K562 (cell line): Measurements from ENCODE around the gene ARHGDIA. TPM values are rescaled to one million over a fixed set of nuclear protein-coding genes. Genes with fewer than 3 reads are reported as not detected.

Source experiments
- DDX20 ChIP-seq: fragments of 450-650 bp; IDR thresholded peaks from 2 replicates; pipeline ENCODE4 v1.6.1; 2016; ENCODE audit warnings: missing genetic modification characterization, low read depth, mild to moderate bottlenecking, missing compliant biosample characterization, moderate library complexity
- EZH2 ChIP-seq: IDR thresholded peaks from 2 replicates; pipeline ENCODE4 v1.6.1; 2012; ENCODE audit warnings: low read depth, mild to moderate bottlenecking, inconsistent platforms, low read length, borderline replicate concordance
- HMGN3 ChIP-seq: IDR thresholded peaks from 2 replicates; pipeline ENCODE4 v1.6.1; 2011; ENCODE audit warnings: borderline replicate concordance, low read depth, mild to moderate bottlenecking, mixed read lengths, low read length; ENCODE audit not compliant: insufficient read length; ENCODE audit errors: extremely low read depth
- JUNB ChIP-seq: fragments of 450-650 bp; formaldehyde crosslinking; conservative IDR thresholded peaks from 2 replicates; pipeline ENCODE4 v1.4.0; 2020; ENCODE audit warnings: mild to moderate bottlenecking
- NR3C1 ChIP-seq: sonication (generic); formaldehyde crosslinking; IDR thresholded peaks from 2 replicates; pipeline ENCODE4 v1.8.1; 2022; ENCODE audit warnings: missing genetic modification reagents
- NUFIP1 ChIP-seq: fragments of 450-650 bp; IDR thresholded peaks from 2 replicates; pipeline ENCODE4 v1.6.1; 2018; ENCODE audit not compliant: partially characterized antibody
- PHF8 ChIP-seq: fragments of 200-600 bp; sonication (generic); IDR thresholded peaks from 2 replicates; pipeline ENCODE4 v1.6.1; 2012; ENCODE audit warnings: mixed run types, mild to moderate bottlenecking, inconsistent platforms, low read length, moderate library complexity, borderline replicate concordance
- POLR2G ChIP-seq: fragments of 200-400 bp; formaldehyde crosslinking; IDR thresholded peaks from 2 replicates; pipeline ENCODE4 v1.6.1; 2017; ENCODE audit warnings: low read depth, mild to moderate bottlenecking, antibody characterized with exemption, low read length, moderate library complexity
- PPARD ChIP-seq: fragments of 250-450 bp; sonication (Bioruptor Pico); IDR thresholded peaks from 2 replicates; pipeline ENCODE4 v1.8.0; 2022; ENCODE audit warnings: inconsistent platforms, mild to moderate bottlenecking, moderate library complexity
- RB1 ChIP-seq: fragments of 450-650 bp; IDR thresholded peaks from 2 replicates; pipeline ENCODE4 v1.6.1; 2017; ENCODE audit warnings: low read depth, mild to moderate bottlenecking
- RBFOX2 ChIP-seq: fragments of 200-400 bp; formaldehyde crosslinking; IDR thresholded peaks from 2 replicates; pipeline ENCODE4 v1.6.1; 2017; ENCODE audit warnings: low read depth, mild to moderate bottlenecking, low read length, moderate library complexity
- RBM17 ChIP-seq: fragments of 200-400 bp; formaldehyde crosslinking; IDR thresholded peaks from 2 replicates; pipeline ENCODE4 v1.6.1; 2017; ENCODE audit warnings: low read depth, mild to moderate bottlenecking, low read length, borderline replicate concordance
- SMAD4 ChIP-seq: fragments of 250-450 bp; sonication (Bioruptor Pico); conservative IDR thresholded peaks from 2 replicates; pipeline ENCODE4 v1.8.0; 2021; ENCODE audit warnings: inconsistent platforms, mild to moderate bottlenecking, moderate library complexity
- SNRNP70 ChIP-seq: fragments of 200-400 bp; formaldehyde crosslinking; optimal IDR thresholded peaks from 2 replicates; pipeline ENCODE3; 2017; ENCODE audit warnings: low read depth, low read length
- STAG1 ChIP-seq: sonication (generic); formaldehyde crosslinking; IDR thresholded peaks from 2 replicates; pipeline ENCODE4 v1.5.0; 2020; ENCODE audit warnings: missing genetic modification reagents, borderline replicate concordance
- TAF15 ChIP-seq: fragments of 200-400 bp; formaldehyde crosslinking; IDR thresholded peaks from 2 replicates; pipeline ENCODE4 v1.6.1; 2017; ENCODE audit warnings: mild to moderate bottlenecking, low read depth, low read length, moderate library complexity
- THRAP3 ChIP-seq: fragments of 450-650 bp; IDR thresholded peaks from 2 replicates; pipeline ENCODE4 v1.6.1; 2016; ENCODE audit warnings: mild to moderate bottlenecking, inconsistent platforms, borderline replicate concordance
- ZBTB17 ChIP-seq: fragments of 450-650 bp; formaldehyde crosslinking; IDR thresholded peaks from 2 replicates; pipeline ENCODE4 v1.4.0; 2020; ENCODE audit warnings: mild to moderate bottlenecking
- ZC3H4 ChIP-seq: sonication (generic); formaldehyde crosslinking; IDR thresholded peaks from 2 replicates; pipeline ENCODE4 v1.9.0; 2021; ENCODE audit warnings: missing genetic modification reagents, borderline replicate concordance
- ZKSCAN1 ChIP-seq: fragments of 150-350 bp; IDR thresholded peaks from 2 replicates; pipeline ENCODE4 v1.6.1; 2016; ENCODE audit warnings: low read depth, low read length
- ZNF12 ChIP-seq: sonication (generic); formaldehyde crosslinking; IDR thresholded peaks from 2 replicates; pipeline ENCODE4 v1.4.0; 2020; ENCODE audit warnings: mild to moderate bottlenecking, missing genetic modification reagents
- ZNF24 ChIP-seq: fragments of 450-650 bp; IDR thresholded peaks from 2 replicates; pipeline ENCODE4 v1.6.1; 2016
- ZNF75A ChIP-seq: fragments of 450-650 bp; formaldehyde crosslinking; IDR thresholded peaks from 2 replicates; pipeline ENCODE4 v1.4.0; 2020; ENCODE audit warnings: mild to moderate bottlenecking
- ZNF76 ChIP-seq: fragments of 250-450 bp; sonication (Bioruptor Pico); IDR thresholded peaks from 2 replicates; pipeline ENCODE4 v1.4.0; 2020; ENCODE audit warnings: mild to moderate bottlenecking, moderate library complexity, borderline replicate concordance
- ZNF77 ChIP-seq: fragments of 250-450 bp; sonication (Bioruptor Pico); IDR thresholded peaks from 2 replicates; pipeline ENCODE4 v1.5.0; 2020
- polyA plus RNA-seq, 8 experiments: library from polyadenylated mRNA; depleted of rRNA in 4 of 8; stranded (reverse) in 5 of 8; unstranded in 3 of 8; fragments of >200 nt; fragmentation: Nextera tagmentation in 2 of 8; fragmentation: Illumina TruSeq in 1 of 8; extraction: Ambion mirVana in 2 of 8; extraction: Trizol in 1 of 8; gene quantifications; 2 replicates each; pipeline versions ENCODE4 v1.2.1 to v1.2.3, GENCODE V29; 2011 to 2014; ENCODE audit warnings: inconsistent platforms in 1 of 8, missing spikeins in 1 of 8
- total RNA-seq, 7 experiments: library from RNA; depleted of rRNA in 6 of 7; stranded (reverse); fragments of >200 nt in 6 of 7; fragmentation: Illumina TruSeq in 2 of 7; extraction: Trizol in 2 of 7; gene quantifications; 2 replicates each; pipeline versions ENCODE4 v1.2.1 to v1.2.3, GENCODE V29; 2011 to 2021; ENCODE audit warnings: low replicate concordance in 1 of 7
- TF ChIP-seq, protein P1 (sequence below): fragments of 200-400 bp; formaldehyde crosslinking; IDR thresholded peaks from 2 replicates; pipeline ENCODE4 v1.6.1; 2017; ENCODE audit warnings: mild to moderate bottlenecking, low read depth, low read length, moderate library complexity
- TF ChIP-seq, protein P2 (sequence below): fragments of 250-450 bp; sonication (Bioruptor Pico); IDR thresholded peaks from 2 replicates; pipeline ENCODE4 v1.5.0; 2022; ENCODE audit warnings: mild to moderate bottlenecking

The ARHGDIA gene
- total and polyA plus RNA-seq, 9 of the 15 experiments (the other 6 are each of a cell fraction or from before 2014, with no cell fraction given) = 9.6 to 340 (median 97.6) TPM

GRCh38 chr17:81899514-81900166 lies 28.5 kb upstream of the ARHGDIA start (continued):
- TF ChIP-seq, protein P1, sequence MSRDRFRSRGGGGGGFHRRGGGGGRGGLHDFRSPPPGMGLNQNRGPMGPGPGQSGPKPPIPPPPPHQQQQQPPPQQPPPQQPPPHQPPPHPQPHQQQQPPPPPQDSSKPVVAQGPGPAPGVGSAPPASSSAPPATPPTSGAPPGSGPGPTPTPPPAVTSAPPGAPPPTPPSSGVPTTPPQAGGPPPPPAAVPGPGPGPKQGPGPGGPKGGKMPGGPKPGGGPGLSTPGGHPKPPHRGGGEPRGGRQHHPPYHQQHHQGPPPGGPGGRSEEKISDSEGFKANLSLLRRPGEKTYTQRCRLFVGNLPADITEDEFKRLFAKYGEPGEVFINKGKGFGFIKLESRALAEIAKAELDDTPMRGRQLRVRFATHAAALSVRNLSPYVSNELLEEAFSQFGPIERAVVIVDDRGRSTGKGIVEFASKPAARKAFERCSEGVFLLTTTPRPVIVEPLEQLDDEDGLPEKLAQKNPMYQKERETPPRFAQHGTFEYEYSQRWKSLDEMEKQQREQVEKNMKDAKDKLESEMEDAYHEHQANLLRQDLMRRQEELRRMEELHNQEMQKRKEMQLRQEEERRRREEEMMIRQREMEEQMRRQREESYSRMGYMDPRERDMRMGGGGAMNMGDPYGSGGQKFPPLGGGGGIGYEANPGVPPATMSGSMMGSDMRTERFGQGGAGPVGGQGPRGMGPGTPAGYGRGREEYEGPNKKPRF = no peak
- TF ChIP-seq DDX20 (tag) (no peak), NR3C1 (CRISPR knock-in tag) (no peak), SNRNP70 (peak; percentile 23), HMGN3 (peak; percentile 24), PPARD (CRISPR knock-in tag) (no peak), RBFOX2 (peak; percentile 68), JUNB (CRISPR knock-in tag) (no peak), TAF15 (0 out of 2 replicates have a peak, but pooled peaks have one; percentile 80), ZNF77 (CRISPR knock-in tag) (no peak), ZNF76 (CRISPR knock-in tag) (no peak), ZKSCAN1 (no peak), POLR2G (peak; percentile 88), EZH2 (no peak), ZNF75A (CRISPR knock-in tag) (no peak), NUFIP1 (no peak), ZC3H4 (CRISPR knock-in tag) (peak; percentile 59; the same call in 1 of the 2 replicates), RB1 (no peak), ZBTB17 (CRISPR knock-in tag) (no peak), PHF8 (no peak), SMAD4 (CRISPR knock-in tag) (no peak), THRAP3 (no peak), RBM17 (no peak), STAG1 (CRISPR knock-in tag) (0 out of 2 replicates have a peak, but pooled peaks have one; percentile 10), ZNF12 (CRISPR knock-in tag) (no peak), ZNF24 (no peak)
- TF ChIP-seq, protein P2, sequence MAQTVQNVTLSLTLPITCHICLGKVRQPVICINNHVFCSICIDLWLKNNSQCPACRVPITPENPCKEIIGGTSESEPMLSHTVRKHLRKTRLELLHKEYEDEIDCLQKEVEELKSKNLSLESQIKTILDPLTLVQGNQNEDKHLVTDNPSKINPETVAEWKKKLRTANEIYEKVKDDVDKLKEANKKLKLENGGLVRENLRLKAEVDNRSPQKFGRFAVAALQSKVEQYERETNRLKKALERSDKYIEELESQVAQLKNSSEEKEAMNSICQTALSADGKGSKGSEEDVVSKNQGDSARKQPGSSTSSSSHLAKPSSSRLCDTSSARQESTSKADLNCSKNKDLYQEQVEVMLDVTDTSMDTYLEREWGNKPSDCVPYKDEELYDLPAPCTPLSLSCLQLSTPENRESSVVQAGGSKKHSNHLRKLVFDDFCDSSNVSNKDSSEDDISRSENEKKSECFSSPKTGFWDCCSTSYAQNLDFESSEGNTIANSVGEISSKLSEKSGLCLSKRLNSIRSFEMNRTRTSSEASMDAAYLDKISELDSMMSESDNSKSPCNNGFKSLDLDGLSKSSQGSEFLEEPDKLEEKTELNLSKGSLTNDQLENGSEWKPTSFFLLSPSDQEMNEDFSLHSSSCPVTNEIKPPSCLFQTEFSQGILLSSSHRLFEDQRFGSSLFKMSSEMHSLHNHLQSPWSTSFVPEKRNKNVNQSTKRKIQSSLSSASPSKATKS = no peak
